Motor neuron (in vitro differentiated cells): ENCODE results near the gene PLXNA4. TPM values are rescaled to one million over a fixed set of nuclear protein-coding genes. Genes with fewer than 3 reads are reported as not detected.

Source experiments
- ATAC-seq, 8 experiments: fragments of 200-7000 bp; cut with Tn5 transposase; replicated peaks in 6 of 8; 2 replicates each; pipeline ENCODE4 v1.8.0; 2021; ENCODE audit warnings: mild to moderate bottlenecking in 8 of 8, moderate library complexity in 8 of 8
- H3K27ac ChIP-seq, 2 donors: fragments of 250-450 bp; sonication (Bioruptor Pico); 2 replicates each; pipeline ENCODE4 v1.9.0; 2021; ENCODE audit warnings: antibody characterized with exemption in 2 of 2, mild to moderate bottlenecking in 2 of 2, moderate library complexity in 1 of 2
- H3K4me1 ChIP-seq, 2 donors: fragments of 250-450 bp; sonication (Bioruptor Pico); replicated peaks in 1 of 2; 2 replicates each; pipeline ENCODE4 v1.6.1; 2021; ENCODE audit warnings: antibody characterized with exemption in 2 of 2, mild to moderate bottlenecking in 2 of 2, moderate library complexity in 1 of 2
- H3K4me3 ChIP-seq, 5 donors: fragments of 250-450 bp; sonication (Bioruptor Pico); 2 replicates each; pipeline ENCODE4 v1.9.0; 2021; ENCODE audit warnings: antibody characterized with exemption in 5 of 5, mild to moderate bottlenecking in 5 of 5, moderate library complexity in 4 of 5
- WGBS, 10 experiments: fragments of 450-650 bp; shearing (Covaris generic); methylation state at CpG; one replicate each; pipeline ENCODE4 v1.0.0; 2022; 5-methylcytosine and 5-hydroxymethylcytosine counted together
- in situ Hi-C, 9 experiments: fragments of 400-800 bp; cut with MboI; loops; one replicate each; pipeline ENCODE4 v1.15.0; 2021; ENCODE audit warnings: low sequenced_read_pairs in 9 of 9, low pct_unique_long_range_greater_than_20kb in 2 of 9; ENCODE audit not compliant: unreplicated experiment in 9 of 9
- total RNA-seq, 8 experiments: library from RNA; unstranded; fragments of 300-600 nt; gene quantifications; 2 replicates each; pipeline versions ENCODE4 v1.2.3 to v1.2.4, GENCODE V29; 2022

PLXNA4 gene
- total RNA-seq, 8 experiments from 2014 or later: 0.38 to 8.5 (median 2.6) TPM

- Histone ChIP-seq H3K4me3 (no peak overlapping the region), H3K4me1 (peaks cover 18 to 29% of the 10 kb centered on the region in 2 donors), H3K27ac (no peak overlapping the region)
- in situ Hi-C loops: no loop called here
- ATAC-seq: no peak
- 40 to 90% (median 64%) methylated on average over 1 to 4 of the region's 4 CpGs; no CpG with 5 or more reads in 1 of the 10 experiments for WGBS, 10 experiments
Measured at GRCh38 chr7:132469681-132470080, 106.6 kb downstream of the PLXNA4 start.

DNA sequence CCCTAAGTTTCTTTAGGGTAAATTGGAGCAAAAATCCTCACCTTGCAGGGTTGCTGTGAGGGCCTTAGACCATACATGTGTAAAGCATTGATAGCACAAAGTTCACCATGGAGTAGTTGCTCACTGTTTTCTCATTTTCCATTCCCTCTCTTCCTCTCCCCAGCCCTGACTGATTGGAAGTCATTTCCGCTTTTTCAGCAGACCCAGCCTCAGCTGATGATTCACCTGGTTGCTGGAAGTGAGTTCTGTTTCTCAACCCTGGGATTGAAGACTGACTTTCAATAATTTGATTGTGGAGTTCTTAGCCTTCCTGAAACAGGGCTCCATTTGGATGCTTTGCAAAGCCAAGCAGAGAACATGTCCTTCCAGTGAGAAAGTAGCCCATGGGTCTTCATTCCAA, 107.0 kb downstream of the PLXNA4 start:
- 60 to 100% (median 88%) methylated on average over 1 of the region's 1 CpG; no CpG with 5 or more reads in 4 of the 10 experiments for WGBS, 10 experiments
- H3K4me1 ChIP-seq: peaks cover 13 to 25% of the 10 kb centered on the region in 2 donors
- no peak overlapping the region for H3K27ac ChIP-seq
- no peak for ATAC-seq
- in situ Hi-C loops: no loop called here
- H3K4me3 ChIP-seq: no peak overlapping the region

DNA sequence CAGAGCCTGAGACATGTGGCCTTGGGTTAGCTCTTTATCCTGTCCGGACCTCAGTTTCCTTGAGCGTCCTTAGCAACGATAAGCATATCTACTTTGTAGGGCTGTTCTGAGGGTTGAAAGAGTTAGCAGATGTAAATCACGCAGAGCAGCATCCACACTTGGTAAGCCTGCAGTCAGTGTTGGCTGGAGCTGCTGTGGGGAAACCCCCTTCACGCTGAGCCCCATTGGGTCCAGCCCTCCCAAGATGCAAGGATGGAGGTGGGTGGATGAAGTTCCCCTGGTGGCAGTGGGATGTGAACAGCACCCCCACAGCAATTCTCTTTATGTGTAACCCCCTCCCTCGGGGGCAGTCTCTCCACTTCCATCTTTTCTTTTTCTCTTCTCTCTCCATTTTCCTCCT, 109.9 kb downstream of the PLXNA4 start:
- no peak overlapping the region for H3K4me3 ChIP-seq
- ATAC-seq: no peak
- in situ Hi-C loops: no loop called here
- no peaks in the 10 kb centered on the region for H3K4me1 ChIP-seq
- H3K27ac ChIP-seq: no peak overlapping the region
- WGBS, 10 experiments: 0 to 100% (median 71%) methylated on average over 1 to 4 of the region's 6 CpGs; no CpG with 5 or more reads in 1 of the 10 experiments

DNA sequence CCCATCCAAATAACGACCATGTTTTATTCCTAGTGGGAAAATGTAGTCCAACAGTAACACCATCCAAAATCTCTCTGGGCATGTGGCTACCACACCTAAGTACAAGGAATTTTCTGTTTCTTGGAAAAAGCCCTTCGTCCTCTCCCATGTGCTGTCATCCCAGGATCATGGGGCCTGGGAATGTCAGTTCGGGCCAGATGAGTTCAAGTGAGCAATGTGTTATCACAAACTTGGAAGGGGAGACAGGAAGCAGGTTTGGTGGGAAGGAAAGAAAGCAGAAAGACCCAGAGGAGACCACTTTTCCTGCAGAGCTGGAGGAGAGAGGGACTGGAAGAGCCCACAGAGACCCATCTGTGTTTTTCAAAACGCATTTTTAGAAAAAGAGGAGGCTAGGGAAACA, 110.8 kb downstream of the PLXNA4 start:
- in situ Hi-C loops: no loop called here
- no peak for ATAC-seq
- no peaks in the 10 kb centered on the region for H3K4me1 ChIP-seq

DNA sequence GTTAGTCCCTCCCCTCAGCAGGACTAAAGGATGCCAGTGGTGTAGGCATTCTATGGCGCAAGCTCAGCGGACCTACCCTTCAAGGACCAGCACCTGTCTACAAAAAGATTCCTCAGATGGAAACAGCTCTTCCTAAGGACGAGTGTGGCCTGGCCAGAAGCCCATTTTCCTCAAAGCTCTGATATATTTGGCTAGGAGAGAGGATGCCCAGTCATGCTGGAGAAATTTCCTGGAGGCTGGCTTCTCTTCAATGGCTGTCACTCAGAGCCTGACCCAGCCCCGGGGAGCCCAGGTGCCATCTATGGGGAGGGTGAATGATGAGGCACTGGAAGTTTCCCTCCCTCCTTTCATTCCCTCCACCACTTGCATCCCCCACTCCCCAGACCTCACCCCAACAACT, 111.5 kb downstream of the PLXNA4 start:
- WGBS, 10 experiments: 60 to 88% (median 83%) methylated on average over 1 to 3 of the region's 4 CpGs; no CpG with 5 or more reads in 4 of the 10 experiments
- H3K27ac ChIP-seq: no peak overlapping the region
- no peaks in the 10 kb centered on the region for H3K4me1 ChIP-seq
- ATAC-seq: no peak
- H3K4me3 ChIP-seq: no peak overlapping the region
- in situ Hi-C loops: no loop called here

More for the DNA sequence above, 110.8 kb downstream of the PLXNA4 start:
- Histone ChIP-seq H3K27ac (no peak overlapping the region), H3K4me3 (no peak overlapping the region)
- 31 to 80% (median 73%) methylated on average over 2 to 4 of the region's 4 CpGs; no CpG with 5 or more reads in 2 of the 10 experiments for WGBS, 10 experiments

- 56 to 79% (median 75%) methylated on average over 2 of the region's 2 CpGs; no CpG with 5 or more reads in 7 of the 10 experiments for WGBS, 10 experiments
- Histone ChIP-seq H3K4me3 (no peak overlapping the region), H3K4me1 (no peaks in the 10 kb centered on the region), H3K27ac (no peak overlapping the region)
- peak in 2 of 8 experiments; percentile 33 to 43 for ATAC-seq
- in situ Hi-C loops: no loop called here
Measured at GRCh38 chr7:132463922-132464321, 112.3 kb downstream of the PLXNA4 start.

DNA sequence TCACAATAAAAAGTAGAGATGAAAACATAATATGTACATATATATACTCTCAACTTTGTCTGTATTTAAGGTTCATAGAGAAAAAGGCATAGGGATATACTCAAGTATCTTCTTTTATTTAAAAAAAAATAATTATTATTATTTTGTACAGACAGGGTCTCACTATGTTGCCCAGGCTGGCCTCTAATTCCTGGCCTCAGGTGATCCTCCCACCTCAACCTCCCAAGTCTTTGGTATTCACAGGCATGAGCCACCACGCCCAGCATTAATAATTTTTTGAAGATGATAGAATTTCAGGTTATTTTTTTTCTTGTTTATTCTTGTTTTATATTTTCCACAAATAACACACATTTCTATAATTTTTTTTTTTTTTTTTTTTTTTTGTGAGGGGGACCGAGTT, 113.8 kb downstream of the PLXNA4 start:
- in situ Hi-C loops: no loop called here
- WGBS, 10 experiments: 54 to 100% (median 85%) methylated on average over 1 to 2 of the region's 2 CpGs
- no peaks in the 10 kb centered on the region for H3K4me1 ChIP-seq
- H3K4me3 ChIP-seq: no peak overlapping the region
- ATAC-seq: no peak
- no peak overlapping the region for H3K27ac ChIP-seq

DNA sequence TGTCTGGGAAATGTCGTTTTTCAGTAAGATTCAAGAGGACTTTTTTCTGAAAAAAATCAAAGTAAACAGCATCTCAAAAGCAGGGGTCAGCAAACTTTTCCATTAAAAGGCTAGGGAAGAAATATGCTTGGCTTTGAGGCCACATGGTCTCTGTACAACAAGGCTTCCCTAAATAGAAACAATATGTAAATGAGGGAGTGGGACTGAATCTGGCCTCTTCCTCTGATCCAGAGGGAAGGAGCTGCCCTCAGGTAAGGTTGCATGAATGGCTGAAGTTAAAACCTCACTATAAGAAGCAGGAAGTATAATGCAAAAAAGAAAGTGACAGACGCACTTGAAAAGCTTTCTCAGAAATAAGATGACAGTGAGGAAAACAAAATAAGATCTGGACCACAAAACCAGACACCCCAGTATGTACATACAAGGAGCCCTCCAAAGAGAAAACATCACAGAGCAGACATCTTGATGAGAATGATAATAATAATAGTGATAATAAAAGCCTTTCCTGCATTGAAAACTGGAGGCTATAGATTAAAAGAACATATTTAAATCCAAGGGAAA, 115.2 kb downstream of the PLXNA4 start:
- Histone ChIP-seq H3K4me1 (no peaks in the 10 kb centered on the region), H3K4me3 (no peak overlapping the region), H3K27ac (no peak overlapping the region)
- in situ Hi-C loops: no loop called here
- ATAC-seq: peak in 1 of 8 experiments; percentile 64
- 13 to 80% (median 50%) methylated on average over 1 to 2 of the region's 2 CpGs; no CpG with 5 or more reads in 1 of the 10 experiments for WGBS, 10 experiments

GRCh38 chr7:132458729-132459128, 117.5 kb downstream of the PLXNA4 start:
- Histone ChIP-seq H3K27ac (no peak overlapping the region), H3K4me3 (no peak overlapping the region), H3K4me1 (no peaks in the 10 kb centered on the region)
- in situ Hi-C loops: no loop called here
- peak in 3 of 8 experiments; percentile 54 to 91 (median 61) for ATAC-seq
- WGBS, 10 experiments: 0 to 88% (median 71%) methylated on average over 1 to 3 of the region's 10 CpGs; no CpG with 5 or more reads in 3 of the 10 experiments

- 17 to 80% (median 51%) methylated on average over 1 to 3 of the region's 3 CpGs; no CpG with 5 or more reads in 4 of the 10 experiments for WGBS, 10 experiments
- Histone ChIP-seq H3K4me3 (no peak overlapping the region), H3K4me1 (no peaks in the 10 kb centered on the region), H3K27ac (no peak overlapping the region)
- ATAC-seq: no peak
- in situ Hi-C loops: no loop called here
Measured at GRCh38 chr7:132457658-132458057, 118.6 kb downstream of the PLXNA4 start.

DNA sequence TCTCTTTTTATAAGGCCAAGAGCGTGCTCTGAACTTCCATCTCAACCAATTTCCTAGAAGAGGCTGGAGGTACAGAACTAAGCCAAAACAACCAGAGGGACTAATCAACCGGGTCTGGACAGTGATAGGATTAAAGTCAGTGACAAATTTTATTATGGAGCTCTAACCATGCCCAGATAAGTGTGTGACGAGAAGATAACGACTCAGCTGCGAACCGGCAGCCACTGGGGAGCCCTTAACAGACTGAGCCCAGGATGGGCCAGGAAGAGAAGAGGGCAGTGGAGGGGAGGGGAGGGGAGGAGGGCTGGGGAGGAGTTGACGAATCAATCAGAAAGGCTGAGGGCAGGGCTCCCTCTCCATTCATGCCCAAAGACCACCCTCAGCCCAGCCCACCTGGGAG, 119.9 kb downstream of the PLXNA4 start:
- no peak overlapping the region for H3K4me3 ChIP-seq
- 61 to 96% (median 64%) methylated on average over 2 to 5 of the region's 7 CpGs; no CpG with 5 or more reads in 7 of the 10 experiments for WGBS, 10 experiments
- H3K27ac ChIP-seq: no peak overlapping the region
- in situ Hi-C loops: no loop called here
- peak in 1 of 8 experiments; percentile 38 for ATAC-seq
- H3K4me1 ChIP-seq: no peaks in the 10 kb centered on the region

- in situ Hi-C loops: no loop called here
- ATAC-seq: peak; percentile 21 to 87 (median 50)
- WGBS, 10 experiments: 19 to 93% (median 63%) methylated on average over 1 to 6 of the region's 9 CpGs; no CpG with 5 or more reads in 5 of the 10 experiments
- Histone ChIP-seq H3K4me3 (no peak overlapping the region), H3K4me1 (no peaks in the 10 kb centered on the region), H3K27ac (no peak overlapping the region)
Measured at GRCh38 chr7:132455378-132455777, 120.9 kb downstream of the PLXNA4 start.

DNA sequence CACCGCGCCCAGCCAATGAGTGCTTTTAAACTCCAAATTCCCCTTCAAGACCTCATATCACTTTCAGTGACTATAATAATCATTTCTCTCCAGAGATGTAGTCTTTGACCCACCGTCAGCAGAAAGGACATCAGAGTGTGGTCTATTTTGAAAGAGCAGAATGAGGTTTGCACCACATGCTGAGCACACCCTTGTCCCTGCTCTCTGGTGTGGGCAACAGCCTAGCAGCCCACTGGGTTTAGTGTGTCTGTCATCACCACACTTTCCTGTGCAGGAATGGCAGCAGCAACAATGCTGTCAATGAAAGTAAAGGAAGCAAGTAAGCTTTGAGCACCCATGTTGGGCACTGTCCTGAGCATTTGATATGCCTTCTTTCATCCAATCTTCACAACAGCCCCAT, 122.4 kb downstream of the PLXNA4 start:
- H3K4me3 ChIP-seq: no peak overlapping the region
- ATAC-seq: no peak
- no peaks in the 10 kb centered on the region for H3K4me1 ChIP-seq
- in situ Hi-C loops: no loop called here
- 67 to 100% (median 100%) methylated on average over 1 to 3 of the region's 3 CpGs; no CpG with 5 or more reads in 5 of the 10 experiments for WGBS, 10 experiments
- H3K27ac ChIP-seq: no peak overlapping the region

DNA sequence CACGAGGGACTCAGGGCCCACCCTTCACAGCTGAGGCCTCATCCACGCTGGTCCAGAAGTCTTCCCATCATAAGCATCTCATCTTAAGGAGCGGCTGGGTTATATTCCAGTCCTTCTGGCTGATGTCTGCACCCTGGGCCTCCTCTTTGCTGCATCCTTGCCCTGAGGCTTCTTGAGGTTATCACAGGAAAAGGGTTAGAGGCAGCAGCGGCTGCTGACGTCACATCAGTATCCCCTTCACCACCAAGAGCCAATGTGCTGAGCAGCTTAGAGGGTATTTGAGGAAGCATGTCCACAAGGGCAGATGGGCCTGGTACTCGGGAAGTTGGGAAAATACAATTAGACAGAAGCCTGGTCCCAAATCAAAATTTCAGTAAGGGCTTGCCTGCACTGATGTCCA, 125.1 kb downstream of the PLXNA4 start:
- in situ Hi-C loops: no loop called here
- WGBS, 10 experiments: 50 to 100% (median 80%) methylated on average over 1 to 3 of the region's 6 CpGs; no CpG with 5 or more reads in 3 of the 10 experiments

More for the DNA sequence above, 125.1 kb downstream of the PLXNA4 start:
- no peak for ATAC-seq
- no peak overlapping the region for H3K4me3 ChIP-seq
- no peak overlapping the region for H3K27ac ChIP-seq
- H3K4me1 ChIP-seq: peaks cover 3% of the 10 kb centered on the region in 2 donors
